Psoas muscle (tissue), 8 donors: ENCODE results near the gene LRRC14B. TPM values are rescaled to one million over a fixed set of nuclear protein-coding genes. Genes with fewer than 3 reads are reported as not detected.

Experiments
- ATAC-seq, 4 donors: fragments of 200-7000 bp; cut with Tn5 transposase; one replicate each; pipeline ENCODE4 v1.9.1; 2020; ENCODE audit warnings: moderate library complexity in 3 of 4, mild to moderate bottlenecking in 2 of 4
- DNase-seq, 2 donors: peaks; one replicate each; pipeline ENCODE4 v3.0.0-alpha.2; 2020
- H3K27ac ChIP-seq: fragments of 200-600 bp; one replicate; pipeline ENCODE4 v1.8.0; 2022
- H3K27me3 ChIP-seq, 3 donors: fragments of 200-600 bp in 1 of 3; one replicate each; pipeline versions ENCODE4 v1.6.1 to v1.8.0; 2013 to 2022; ENCODE audit warnings: low read length in 2 of 3, mild to moderate bottlenecking in 2 of 3, moderate library complexity in 1 of 3; ENCODE audit not compliant: insufficient read depth in 3 of 3
- H3K36me3 ChIP-seq, 2 donors: fragments of 200-600 bp in 1 of 2; one replicate each; pipeline versions ENCODE4 v1.6.1 to v1.8.0; 2013 to 2022; ENCODE audit warnings: low read depth in 1 of 2, mild to moderate bottlenecking in 1 of 2, moderate library complexity in 1 of 2; ENCODE audit not compliant: insufficient read depth in 1 of 2
- H3K4me1 ChIP-seq: fragments of 200-600 bp; one replicate; pipeline ENCODE4 v1.8.0; 2022
- H3K4me3 ChIP-seq: fragments of 200-600 bp; one replicate; pipeline ENCODE4 v1.8.0; 2022; ENCODE audit warnings: mild to moderate bottlenecking
- H3K9me3 ChIP-seq: fragments of 200-600 bp; one replicate; pipeline ENCODE4 v1.8.0; 2022
- WGBS, 3 donors: extraction: QIAGEN DNeasy Blood & Tissue Kit; methylation state at CpG; one replicate each; pipeline versions ENCODE4 v1.1.6 to v1.1.7; 2013; 5-methylcytosine and 5-hydroxymethylcytosine counted together
- intact Hi-C, 2 donors: fragments of 100-400 bp; cut with DNase I; formaldehyde crosslinking; loops; one replicate each; pipeline versions ENCODE4 v1.11.0 to v1.14.2; 2022
- polyA plus RNA-seq, 3 donors: library from polyadenylated mRNA; stranded (reverse); fragments of 200-250 nt; gene quantifications; one replicate each; pipeline ENCODE4 v1.2.3, GENCODE V29; 2013
- total RNA-seq, 4 donors: library from RNA; stranded (reverse); fragmentation: NEBNext Ultra II Directional in 2 of 4; extraction: Animal tissue kit (Norgen Biotek cat#: 25700) in 2 of 4; gene quantifications; one replicate each; pipeline versions ENCODE4 v1.2.1 to v1.2.4, GENCODE V29; 2021 to 2023
- TF ChIP-seq, protein P1 (sequence below): fragments of 200-600 bp; IDR thresholded peaks from one replicate; pipeline ENCODE4 v1.8.0; 2022; ENCODE audit warnings: antibody characterized with exemption
- donor health status: healthy with polysubstance abuse.
- donor health status: DM: no; HTN: no; CAD: no; lungs with moderate emphysema.
- donor health status: Bipolar disorder and iron deficiency.
- donor health status: healthy.
- donor health status: DM: yes; HTN: yes; CAD: no.
- donor health status: DM: no; HTN: no; CAD: no.
- donor health status: DM: no; HTN: no; CAD: no.
- donor health status: DM: yes; HTN: yes; CAD: no.

LRRC14B gene
- total and polyA plus RNA-seq, 7 donors: 0.42 to 15.5 (median 9.5) TPM

DNA sequence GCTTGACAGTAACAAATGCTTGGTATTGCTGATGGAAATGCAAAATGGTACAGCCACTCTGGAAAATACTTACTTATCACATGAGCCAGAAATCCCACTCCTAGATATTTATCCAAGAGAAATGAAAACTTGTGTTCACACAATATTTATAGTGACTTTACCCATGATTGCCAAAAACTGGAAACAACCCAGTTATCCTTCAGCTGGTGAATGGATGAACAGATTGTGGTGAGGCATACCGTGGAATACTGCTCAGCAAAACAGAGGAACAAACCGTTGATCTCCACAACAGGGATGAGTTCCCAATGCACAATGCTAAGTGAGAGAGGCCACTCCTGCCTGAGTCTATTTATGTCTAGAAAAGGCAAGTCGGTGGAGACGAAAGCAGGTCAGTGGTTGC, 40.5 kb upstream of the LRRC14B start:
- Histone ChIP-seq H3K27me3 (no peaks in the 10 kb centered on the region), H3K9me3 (peaks cover 8% of the 10 kb centered on the region), H3K36me3 (no peaks in the 10 kb centered on the region), H3K4me3 (no peak overlapping the region), H3K4me1 (no peaks in the 10 kb centered on the region), H3K27ac (no peak overlapping the region)
- ATAC-seq (no peak), DNase-seq (no peak)
- intact Hi-C loops: no loop called here
- WGBS, 3 donors: 80 to 88% (median 81%) methylated on average over 4 of the region's 4 CpGs
- TF ChIP-seq, protein P1, sequence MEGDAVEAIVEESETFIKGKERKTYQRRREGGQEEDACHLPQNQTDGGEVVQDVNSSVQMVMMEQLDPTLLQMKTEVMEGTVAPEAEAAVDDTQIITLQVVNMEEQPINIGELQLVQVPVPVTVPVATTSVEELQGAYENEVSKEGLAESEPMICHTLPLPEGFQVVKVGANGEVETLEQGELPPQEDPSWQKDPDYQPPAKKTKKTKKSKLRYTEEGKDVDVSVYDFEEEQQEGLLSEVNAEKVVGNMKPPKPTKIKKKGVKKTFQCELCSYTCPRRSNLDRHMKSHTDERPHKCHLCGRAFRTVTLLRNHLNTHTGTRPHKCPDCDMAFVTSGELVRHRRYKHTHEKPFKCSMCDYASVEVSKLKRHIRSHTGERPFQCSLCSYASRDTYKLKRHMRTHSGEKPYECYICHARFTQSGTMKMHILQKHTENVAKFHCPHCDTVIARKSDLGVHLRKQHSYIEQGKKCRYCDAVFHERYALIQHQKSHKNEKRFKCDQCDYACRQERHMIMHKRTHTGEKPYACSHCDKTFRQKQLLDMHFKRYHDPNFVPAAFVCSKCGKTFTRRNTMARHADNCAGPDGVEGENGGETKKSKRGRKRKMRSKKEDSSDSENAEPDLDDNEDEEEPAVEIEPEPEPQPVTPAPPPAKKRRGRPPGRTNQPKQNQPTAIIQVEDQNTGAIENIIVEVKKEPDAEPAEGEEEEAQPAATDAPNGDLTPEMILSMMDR: no peak

DNA sequence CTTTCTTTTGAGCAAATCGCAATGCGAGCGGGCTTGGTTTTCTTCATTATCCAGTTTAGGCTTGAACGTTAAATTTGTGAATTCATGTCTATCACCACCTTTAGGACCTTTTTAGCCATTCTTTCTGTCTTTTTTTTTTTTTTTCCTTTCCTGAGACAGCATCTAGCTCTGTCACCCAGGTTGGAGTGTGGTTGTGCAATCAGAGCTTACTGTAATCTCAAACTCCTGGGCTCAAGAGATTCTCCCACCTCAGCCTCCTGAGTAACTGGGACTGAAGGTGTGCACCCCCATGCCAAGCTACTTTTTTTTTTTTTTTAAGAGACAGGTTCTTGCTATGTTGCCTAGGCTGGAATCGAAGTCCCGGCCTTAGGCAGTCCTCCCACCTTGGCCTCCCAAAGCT, 39.2 kb upstream of the LRRC14B start:
- Histone ChIP-seq H3K27ac (no peak overlapping the region), H3K4me1 (no peaks in the 10 kb centered on the region), H3K4me3 (no peak overlapping the region), H3K27me3 (peaks cover 0 to 4% (median 0%) of the 10 kb centered on the region in 3 donors), H3K36me3 (no peaks in the 10 kb centered on the region), H3K9me3 (peaks cover 4% of the 10 kb centered on the region)
- no peak for DNase-seq
- WGBS, 3 donors: 63 to 96% (median 96%) methylated on average over 6 of the region's 6 CpGs
- intact Hi-C loops: no loop called here
- TF ChIP-seq, protein P1: no peak
- ATAC-seq: no peak

DNA sequence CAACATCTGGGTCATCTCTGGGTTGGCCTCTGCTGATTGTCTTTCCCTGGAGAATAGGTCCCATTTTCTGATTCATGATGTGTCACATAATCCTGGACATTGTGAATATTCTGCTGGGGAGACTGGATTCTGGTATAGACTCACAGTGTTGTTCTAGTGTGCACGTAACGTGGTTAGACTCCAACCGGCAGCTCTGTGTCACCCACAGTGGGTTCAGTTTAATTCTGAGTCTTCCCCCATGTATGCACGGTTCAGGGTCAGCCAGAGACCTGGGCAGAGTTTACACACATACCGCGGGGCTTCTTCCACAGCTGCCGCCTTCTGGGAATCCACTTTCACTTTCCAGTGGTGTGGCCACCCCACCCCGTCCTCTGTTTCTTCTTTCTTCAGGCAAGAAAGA, 38.0 kb upstream of the LRRC14B start:
- Histone ChIP-seq H3K4me3 (no peak overlapping the region), H3K9me3 (no peaks in the 10 kb centered on the region), H3K27me3 (peaks cover 0 to 6% (median 0%) of the 10 kb centered on the region in 3 donors), H3K27ac (no peak overlapping the region), H3K36me3 (no peaks in the 10 kb centered on the region), H3K4me1 (no peaks in the 10 kb centered on the region)
- DNase-seq (no peak), ATAC-seq (no peak)
- TF ChIP-seq, protein P1: no peak
- intact Hi-C loops: no loop called here
- WGBS, 3 donors: 66 to 80% (median 79%) methylated on average over 8 of the region's 8 CpGs

DNA sequence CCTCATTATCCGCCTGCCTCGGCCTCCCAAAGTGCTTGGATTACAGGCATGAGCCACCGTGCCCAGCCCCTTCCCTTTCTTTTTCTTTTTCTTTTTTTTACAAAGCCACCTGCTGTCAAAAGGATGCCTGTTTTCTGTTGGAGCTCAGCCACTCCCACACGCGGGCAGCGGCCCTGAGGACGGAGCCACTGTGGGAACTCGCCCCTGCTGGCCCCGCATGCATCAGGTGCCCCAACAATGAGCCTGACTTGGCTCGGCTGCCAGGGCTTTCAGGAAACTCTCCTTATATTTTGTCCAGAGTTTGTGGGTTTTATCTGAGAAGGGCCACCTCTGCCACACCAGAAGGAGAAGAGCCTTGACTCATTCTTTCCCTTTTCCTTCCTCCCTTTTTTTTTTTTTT, 37.1 kb upstream of the LRRC14B start:
- Histone ChIP-seq H3K27me3 (peaks cover 0 to 6% (median 5%) of the 10 kb centered on the region in 3 donors), H3K27ac (no peak overlapping the region), H3K4me1 (no peaks in the 10 kb centered on the region), H3K9me3 (no peaks in the 10 kb centered on the region), H3K4me3 (no peak overlapping the region), H3K36me3 (no peaks in the 10 kb centered on the region)
- DNase-seq: no peak
- intact Hi-C loops: no loop called here
- TF ChIP-seq, protein P1: no peak
- no peak for ATAC-seq
- WGBS, 3 donors: 52 to 58% (median 54%) methylated on average over 10 of the region's 10 CpGs

DNA sequence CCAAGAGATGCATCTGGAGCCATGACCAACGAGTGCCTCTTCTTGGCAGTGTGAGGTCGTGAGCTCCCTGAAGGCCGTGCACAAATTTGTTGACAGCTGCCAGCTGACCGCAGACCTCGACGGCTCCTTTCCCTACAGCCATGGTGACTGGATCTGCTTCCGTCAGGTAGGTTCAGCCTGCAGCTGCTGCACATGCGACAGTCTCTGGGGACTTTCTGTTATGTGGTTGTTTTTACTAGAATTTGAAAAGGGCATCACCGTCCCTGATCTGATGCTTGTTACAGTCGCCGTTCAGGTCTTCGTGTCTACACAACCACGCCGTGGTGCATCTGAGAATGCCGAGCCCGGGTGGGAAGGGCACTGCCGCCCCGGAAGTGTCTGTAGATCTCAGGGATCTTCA, 36.5 kb upstream of the LRRC14B start:
- no peaks in the 10 kb centered on the region for H3K4me1 ChIP-seq
- ATAC-seq (no peak), DNase-seq (no peak)
- intact Hi-C loops: no loop called here
- H3K36me3 ChIP-seq: no peaks in the 10 kb centered on the region
- no peaks in the 10 kb centered on the region for H3K9me3 ChIP-seq
- TF ChIP-seq, protein P1: no peak
- H3K27ac ChIP-seq: no peak overlapping the region
- H3K4me3 ChIP-seq: no peak overlapping the region
- WGBS, 3 donors: 61 to 65% (median 63%) methylated on average over 18 of the region's 18 CpGs
- peaks cover 0 to 9% (median 9%) of the 10 kb centered on the region in 3 donors for H3K27me3 ChIP-seq
